H9 (cell line): ENCODE results near the gene NEUROG1. TPM values are rescaled to one million over a fixed set of nuclear protein-coding genes. Genes with fewer than 3 reads are reported as not detected.

Experiments used
- DNase-seq: peaks from one replicate; pipeline ENCODE4 v3.0.0-alpha.2; 2017
- H2AFZ ChIP-seq: one replicate; pipeline ENCODE4 v1.6.1; 2013; ENCODE audit warnings: mild to moderate bottlenecking, low read length, control low read depth, moderate library complexity
- H2AK5ac ChIP-seq: 2 replicates; pipeline ENCODE4 v1.6.1; 2013; ENCODE audit warnings: low read length, control low read depth, mixed read lengths; ENCODE audit not compliant: insufficient read length
- H2BK120ac ChIP-seq: one replicate; pipeline ENCODE4 v1.6.1; 2013; ENCODE audit warnings: low read depth, mild to moderate bottlenecking, low read length, control low read depth, inconsistent platforms; ENCODE audit not compliant: poor library complexity, severe bottlenecking
- H2BK12ac ChIP-seq: 2 replicates; pipeline ENCODE4 v1.6.1; 2013; ENCODE audit warnings: low read length, control low read depth, mixed read lengths, low read depth; ENCODE audit not compliant: insufficient read length
- H2BK15ac ChIP-seq: 2 replicates; pipeline ENCODE4 v1.6.1; 2013; ENCODE audit warnings: low read depth, low read length, control low read depth
- H2BK20ac ChIP-seq: one replicate; pipeline ENCODE4 v1.6.1; 2013; ENCODE audit warnings: low read depth, mild to moderate bottlenecking, low read length, control low read depth, inconsistent platforms; ENCODE audit not compliant: poor library complexity, severe bottlenecking
- H2BK5ac ChIP-seq: 2 replicates; pipeline ENCODE4 v1.6.1; 2013; ENCODE audit warnings: low read length, control low read depth, mixed read lengths; ENCODE audit not compliant: insufficient read length
- H3K14ac ChIP-seq: 2 replicates; pipeline ENCODE4 v1.6.1; 2013; ENCODE audit warnings: low read length, control low read depth; ENCODE audit not compliant: insufficient read depth
- H3K18ac ChIP-seq: 2 replicates; pipeline ENCODE4 v1.6.1; 2013; ENCODE audit warnings: low read depth, mild to moderate bottlenecking, mixed read lengths, low read length, control low read depth; ENCODE audit not compliant: insufficient read length
- H3K23ac ChIP-seq: 2 replicates; pipeline ENCODE4 v1.6.1; 2013; ENCODE audit warnings: low read length, control low read depth, mixed read lengths, low read depth; ENCODE audit not compliant: insufficient read length
- H3K23me2 ChIP-seq: 2 replicates; pipeline ENCODE4 v1.6.1; 2013; ENCODE audit warnings: low read depth, mild to moderate bottlenecking, mixed read lengths, low read length, control low read depth; ENCODE audit not compliant: insufficient read length, poor library complexity, severe bottlenecking
- H3K27ac ChIP-seq: 2 replicates; pipeline ENCODE4 v1.5.1; 2013; ENCODE audit warnings: low read length, control low read depth, mixed read lengths, low read depth; ENCODE audit not compliant: insufficient read length
- H3K27me3 ChIP-seq: 2 replicates; pipeline ENCODE4 v1.6.1; 2013; ENCODE audit warnings: low read length, control low read depth, inconsistent platforms; ENCODE audit not compliant: insufficient read depth
- H3K4ac ChIP-seq: 2 replicates; pipeline ENCODE4 v1.6.1; 2013; ENCODE audit warnings: low read depth, mild to moderate bottlenecking, control low read depth, inconsistent platforms, low read length, moderate library complexity
- H3K4me1 ChIP-seq: 2 replicates; pipeline ENCODE4 v1.6.1; 2013; ENCODE audit warnings: low read length, control low read depth, inconsistent platforms; ENCODE audit not compliant: insufficient read depth
- H3K4me2 ChIP-seq: 2 replicates; pipeline ENCODE4 v1.6.1; 2013; ENCODE audit warnings: low read length, control low read depth, mixed read lengths; ENCODE audit not compliant: insufficient read length, insufficient read depth
- H3K56ac ChIP-seq: 2 replicates; pipeline ENCODE4 v1.6.1; 2013; ENCODE audit warnings: low read depth, mild to moderate bottlenecking, mixed read lengths, low read length, control low read depth; ENCODE audit not compliant: insufficient read length
- H3K79me1 ChIP-seq: 2 replicates; pipeline ENCODE4 v1.6.1; 2013; ENCODE audit warnings: low read depth, mild to moderate bottlenecking, moderate library complexity, low read length, control low read depth, inconsistent platforms; ENCODE audit not compliant: insufficient read depth, poor library complexity, severe bottlenecking
- H3K79me2 ChIP-seq: 2 replicates; pipeline ENCODE4 v1.6.1; 2013; ENCODE audit warnings: low read length, control low read depth, inconsistent platforms; ENCODE audit not compliant: insufficient read depth
- H3K9ac ChIP-seq: 2 replicates; pipeline ENCODE4 v1.6.1; 2013; ENCODE audit warnings: low read length, control low read depth, mixed read lengths; ENCODE audit not compliant: insufficient read length; ENCODE audit errors: extremely low read depth
- H3K9me3 ChIP-seq: one replicate; pipeline ENCODE4 v1.6.1; 2013; ENCODE audit warnings: low read depth, low read length, inconsistent platforms; ENCODE audit not compliant: control insufficient read depth
- H3T11ph ChIP-seq: one replicate; pipeline ENCODE4 v1.6.1; 2013; ENCODE audit warnings: mild to moderate bottlenecking, low read length, control low read depth, inconsistent platforms
- H4K20me1 ChIP-seq: one replicate; pipeline ENCODE4 v1.6.1; 2013; ENCODE audit not compliant: control insufficient read depth, insufficient read length, insufficient read depth
- H4K5ac ChIP-seq: 2 replicates; pipeline ENCODE4 v1.6.1; 2013; ENCODE audit warnings: low read depth, mild to moderate bottlenecking, mixed read lengths, low read length, control low read depth; ENCODE audit not compliant: insufficient read length
- H4K8ac ChIP-seq: replicated peaks from 2 replicates; pipeline ENCODE4 v1.6.1; 2013; ENCODE audit warnings: low read length, control low read depth, mixed read lengths, low read depth; ENCODE audit not compliant: insufficient read length
- H4K91ac ChIP-seq: 2 replicates; pipeline ENCODE4 v1.6.1; 2013; ENCODE audit warnings: low read depth, mild to moderate bottlenecking, moderate library complexity, mixed read lengths, low read length, control low read depth; ENCODE audit not compliant: insufficient read length
- H3K27ac Mint-ChIP-seq, 3 experiments: 2 replicates in 2 of 3; 3 replicates in 1 of 3; pipeline ENCODE4 v1.8.0; 2020 to 2021; ENCODE audit warnings: mixed read lengths in 3 of 3, mild to moderate bottlenecking in 1 of 3, moderate library complexity in 1 of 3
- H3K27me3 Mint-ChIP-seq: 2 replicates; pipeline ENCODE4 v1.8.0; 2021; ENCODE audit warnings: low read depth, mild to moderate bottlenecking, moderate library complexity, mixed read lengths
- H3K36me3 Mint-ChIP-seq, 3 experiments: 2 replicates in 2 of 3; 3 replicates in 1 of 3; pipeline ENCODE4 v1.8.0; 2020 to 2021; ENCODE audit warnings: low read depth in 3 of 3, mixed read lengths in 3 of 3; ENCODE audit not compliant: insufficient read depth in 1 of 3
- H3K4me1 Mint-ChIP-seq, 2 experiments: 2 replicates each; pipeline ENCODE4 v1.8.0; 2020; ENCODE audit warnings: mixed read lengths in 2 of 2
- H3K4me3 Mint-ChIP-seq, 2 experiments: 2 replicates in 1 of 2; 3 replicates in 1 of 2; pipeline ENCODE4 v1.8.0; 2020 to 2021; ENCODE audit warnings: mild to moderate bottlenecking in 2 of 2, mixed read lengths in 2 of 2, moderate library complexity in 1 of 2
- H3K9me3 Mint-ChIP-seq, 2 experiments: 2 replicates in 1 of 2; 3 replicates in 1 of 2; pipeline ENCODE4 v1.8.0; 2020; ENCODE audit warnings: mild to moderate bottlenecking in 2 of 2, mixed read lengths in 2 of 2, moderate library complexity in 1 of 2
- CTCF ChIP-seq: fragments of 200-600 bp; sonication (generic); conservative IDR thresholded peaks from 3 replicates; pipeline ENCODE4 v1.8.0; 2021; ENCODE audit warnings: antibody characterized with exemption, mild to moderate bottlenecking
- WGBS: extraction: QIAGEN DNeasy Blood & Tissue Kit; methylation state at CpG from one replicate; pipeline ENCODE4 v1.1.7; 2013; ENCODE audit warnings: missing lambda C conversion rate, low lambda C conversion rate, mixed read lengths; ENCODE audit not compliant: insufficient read length; ENCODE audit errors: extremely low coverage; 5-methylcytosine and 5-hydroxymethylcytosine counted together
- total RNA-seq: library from RNA; stranded (reverse); gene quantifications from 2 replicates; pipeline ENCODE4 v1.2.1, GENCODE V29; 2021

NEUROG1 gene
- total RNA-seq, 1 experiment from 2014 or later: not detected

GRCh38 chr5:135584918-135585317 is 49.2 kb upstream of the NEUROG1 start:
- no peak overlapping the region for H4K91ac ChIP-seq
- no peaks in the 10 kb centered on the region for H3K36me3 Mint-ChIP-seq
- H3K27ac Mint-ChIP-seq: no peak overlapping the region
- no peak overlapping the region for H3K4me3 Mint-ChIP-seq
- no peak overlapping the region for H3K14ac ChIP-seq
- H2AFZ ChIP-seq: no peak overlapping the region
- H3K23ac ChIP-seq: no peak overlapping the region
- no peaks in the 10 kb centered on the region for H3K4me1 ChIP-seq
- no peak overlapping the region for H3K9ac ChIP-seq
- H3K4ac ChIP-seq: no peak overlapping the region
- H4K5ac ChIP-seq: no peak overlapping the region
- H3K79me2 ChIP-seq: no peaks in the 10 kb centered on the region
- H2BK15ac ChIP-seq: no peak overlapping the region
- no peak overlapping the region for H3K4me2 ChIP-seq
- H2AK5ac ChIP-seq: no peak overlapping the region
- H3K27me3 Mint-ChIP-seq: peaks cover 41% of the 10 kb centered on the region
- peaks cover 2% of the 10 kb centered on the region; the same call in 1 of the 2 replicates for H3K27me3 ChIP-seq
- WGBS: no CpG with 5 or more reads among the region's 6 CpGs
- no peak overlapping the region for H3K27ac ChIP-seq
- TF ChIP-seq CTCF: no peak
- H3K23me2 ChIP-seq: no peaks in the 10 kb centered on the region
- H4K8ac ChIP-seq: no peak overlapping the region
- peaks cover 9 to 24% of the 10 kb centered on the region in 2 experiments for H3K4me1 Mint-ChIP-seq
- H3K56ac ChIP-seq: no peak overlapping the region
- no peak overlapping the region for H2BK20ac ChIP-seq
- H2BK120ac ChIP-seq: no peak overlapping the region
- no peak overlapping the region for H2BK5ac ChIP-seq
- H3K9me3 ChIP-seq: no peaks in the 10 kb centered on the region
- no peaks in the 10 kb centered on the region for H3K79me1 ChIP-seq
- DNase-seq: no peak
- H3K18ac ChIP-seq: no peak overlapping the region
- no peaks in the 10 kb centered on the region for H4K20me1 ChIP-seq
- no peak overlapping the region for H2BK12ac ChIP-seq
- no peaks in the 10 kb centered on the region for H3K9me3 Mint-ChIP-seq
- no peak overlapping the region for H3T11ph ChIP-seq
